Measurements from ENCODE around the gene DSC1.

DNA sequence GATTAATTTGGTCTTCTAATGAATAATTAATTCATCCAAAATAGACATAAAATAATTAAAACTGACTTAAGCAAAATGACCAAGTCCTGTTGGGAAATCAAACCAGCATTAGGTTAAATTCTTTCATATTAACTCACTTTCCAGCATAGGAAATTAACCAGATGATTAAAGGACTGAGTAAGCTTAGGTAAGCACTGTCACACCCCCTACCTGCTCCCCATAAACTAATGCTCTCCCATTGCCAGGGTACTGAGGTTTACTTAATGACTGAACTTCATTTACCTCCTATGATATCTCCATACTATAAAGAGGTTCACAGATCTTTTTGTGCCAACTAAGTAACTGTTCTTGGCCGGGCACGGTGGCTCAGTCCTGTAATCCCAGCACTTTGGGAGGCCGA is 74.1 kb downstream of the DSC1 start:
- TF ChIP-seq, protein P1, sequence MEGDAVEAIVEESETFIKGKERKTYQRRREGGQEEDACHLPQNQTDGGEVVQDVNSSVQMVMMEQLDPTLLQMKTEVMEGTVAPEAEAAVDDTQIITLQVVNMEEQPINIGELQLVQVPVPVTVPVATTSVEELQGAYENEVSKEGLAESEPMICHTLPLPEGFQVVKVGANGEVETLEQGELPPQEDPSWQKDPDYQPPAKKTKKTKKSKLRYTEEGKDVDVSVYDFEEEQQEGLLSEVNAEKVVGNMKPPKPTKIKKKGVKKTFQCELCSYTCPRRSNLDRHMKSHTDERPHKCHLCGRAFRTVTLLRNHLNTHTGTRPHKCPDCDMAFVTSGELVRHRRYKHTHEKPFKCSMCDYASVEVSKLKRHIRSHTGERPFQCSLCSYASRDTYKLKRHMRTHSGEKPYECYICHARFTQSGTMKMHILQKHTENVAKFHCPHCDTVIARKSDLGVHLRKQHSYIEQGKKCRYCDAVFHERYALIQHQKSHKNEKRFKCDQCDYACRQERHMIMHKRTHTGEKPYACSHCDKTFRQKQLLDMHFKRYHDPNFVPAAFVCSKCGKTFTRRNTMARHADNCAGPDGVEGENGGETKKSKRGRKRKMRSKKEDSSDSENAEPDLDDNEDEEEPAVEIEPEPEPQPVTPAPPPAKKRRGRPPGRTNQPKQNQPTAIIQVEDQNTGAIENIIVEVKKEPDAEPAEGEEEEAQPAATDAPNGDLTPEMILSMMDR (IDR thresholded peaks at IDR 0.05) = no peak
- no peak for TF ChIP-seq POLR2A (IDR thresholded peaks at IDR 0.05)

All from testis (tissue), 2 donors.